Measurements from ENCODE around the gene CCDC192.

The CCDC192 gene

DNA sequence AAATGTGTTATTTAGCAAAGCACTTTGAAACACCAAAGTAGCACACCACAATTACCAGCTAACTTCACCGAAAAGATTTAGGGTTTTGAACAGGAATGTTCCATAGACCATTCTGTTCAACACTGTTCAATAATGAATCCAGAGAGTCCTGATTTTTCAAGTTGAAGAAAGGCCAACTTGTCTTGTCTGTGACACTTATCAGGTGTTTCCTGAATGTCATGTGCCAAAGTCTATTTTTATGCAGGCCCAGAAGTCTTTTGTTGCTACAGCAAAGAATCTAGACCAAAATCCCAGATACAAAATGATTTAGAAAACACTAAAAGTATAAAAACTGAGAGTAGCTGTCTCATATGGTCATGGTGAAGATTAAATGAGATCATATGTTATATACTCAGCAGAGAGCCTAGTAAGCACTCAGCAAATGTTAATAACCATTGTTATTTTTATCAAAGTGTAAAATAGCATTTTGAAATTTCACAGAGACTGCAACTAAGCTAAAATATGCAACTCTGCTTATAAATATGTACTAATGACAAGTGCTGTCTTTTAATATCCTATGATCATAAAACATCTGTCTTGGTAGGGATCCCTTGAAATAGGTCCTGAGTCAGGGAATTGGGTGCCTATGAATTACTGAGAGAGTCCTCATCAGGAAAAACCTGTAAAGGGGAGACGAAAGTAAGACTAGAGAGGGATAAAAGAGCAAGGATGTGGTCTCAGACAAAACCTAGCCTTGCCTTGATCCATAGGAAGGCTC is 258.0 kb downstream of the CCDC192 start:
- ChIA-PET POLR2A (no interaction called here), CTCF (no interaction called here)
- DNase-seq (ENCODE audit: low read depth, low spot score): no peak
- TF ChIP-seq, protein P1, sequence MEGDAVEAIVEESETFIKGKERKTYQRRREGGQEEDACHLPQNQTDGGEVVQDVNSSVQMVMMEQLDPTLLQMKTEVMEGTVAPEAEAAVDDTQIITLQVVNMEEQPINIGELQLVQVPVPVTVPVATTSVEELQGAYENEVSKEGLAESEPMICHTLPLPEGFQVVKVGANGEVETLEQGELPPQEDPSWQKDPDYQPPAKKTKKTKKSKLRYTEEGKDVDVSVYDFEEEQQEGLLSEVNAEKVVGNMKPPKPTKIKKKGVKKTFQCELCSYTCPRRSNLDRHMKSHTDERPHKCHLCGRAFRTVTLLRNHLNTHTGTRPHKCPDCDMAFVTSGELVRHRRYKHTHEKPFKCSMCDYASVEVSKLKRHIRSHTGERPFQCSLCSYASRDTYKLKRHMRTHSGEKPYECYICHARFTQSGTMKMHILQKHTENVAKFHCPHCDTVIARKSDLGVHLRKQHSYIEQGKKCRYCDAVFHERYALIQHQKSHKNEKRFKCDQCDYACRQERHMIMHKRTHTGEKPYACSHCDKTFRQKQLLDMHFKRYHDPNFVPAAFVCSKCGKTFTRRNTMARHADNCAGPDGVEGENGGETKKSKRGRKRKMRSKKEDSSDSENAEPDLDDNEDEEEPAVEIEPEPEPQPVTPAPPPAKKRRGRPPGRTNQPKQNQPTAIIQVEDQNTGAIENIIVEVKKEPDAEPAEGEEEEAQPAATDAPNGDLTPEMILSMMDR (IDR thresholded peaks at IDR 0.05; ENCODE audit: insufficient read depth, low read length, missing control alignments): no peak
- no peak overlapping the region for H3K4me3 ChIP-seq (ENCODE audit: low read depth, low read length)

DNA sequence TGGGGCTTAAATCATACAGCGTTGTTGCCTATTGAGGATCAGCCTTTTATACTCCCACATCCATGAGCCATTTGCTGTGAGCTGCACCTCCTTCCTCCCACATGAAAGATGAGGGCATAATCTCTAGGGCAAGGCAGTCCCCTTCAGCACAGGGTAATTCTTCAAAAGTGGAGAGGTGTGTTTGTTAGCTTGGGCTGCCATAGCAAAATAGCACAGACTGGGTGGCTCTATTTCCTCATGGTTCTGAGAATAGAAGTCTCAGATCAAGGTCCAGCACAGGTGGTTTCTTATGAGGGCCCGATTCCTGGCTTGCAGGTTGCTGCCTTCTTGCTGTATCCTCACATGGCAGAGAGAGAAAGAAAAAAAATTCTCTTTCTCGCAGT is 258.6 kb downstream of the CCDC192 start:
- CTCF ChIA-PET: no interaction called here
- DNase-seq (ENCODE audit: low read depth, low spot score): no peak
- TF ChIP-seq, protein P1 (IDR thresholded peaks at IDR 0.05; ENCODE audit: insufficient read depth, low read length, missing control alignments): no peak
- POLR2A ChIA-PET: no interaction called here
- no peak overlapping the region for H3K4me3 ChIP-seq (ENCODE audit: low read depth, low read length)

DNA sequence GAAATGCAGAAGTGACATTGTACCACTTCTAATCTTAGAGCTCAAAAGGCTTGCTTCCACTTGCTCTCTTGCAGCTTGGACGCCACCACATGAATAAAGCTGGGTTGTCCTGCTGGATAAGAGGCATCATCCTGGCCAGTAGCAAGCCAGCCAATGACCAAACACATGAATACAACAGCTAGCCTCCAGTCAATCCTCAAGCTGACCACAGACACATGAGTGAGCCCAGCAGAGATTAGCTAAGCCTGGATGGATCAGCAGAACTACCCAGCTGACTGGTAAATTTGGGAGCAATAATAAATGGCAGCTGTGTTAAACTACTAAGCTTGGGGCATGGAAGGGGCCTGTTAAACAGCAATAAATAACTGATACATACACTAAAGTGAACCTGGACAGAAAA is 259.3 kb downstream of the CCDC192 start:
- no peak overlapping the region for H3K4me3 ChIP-seq (ENCODE audit: low read depth, low read length)
- TF ChIP-seq, protein P1 (IDR thresholded peaks at IDR 0.05; ENCODE audit: insufficient read depth, low read length, missing control alignments): no peak
- ChIA-PET POLR2A (no interaction called here), CTCF (no interaction called here)
- no peak for DNase-seq (ENCODE audit: low read depth, low spot score)

DNA sequence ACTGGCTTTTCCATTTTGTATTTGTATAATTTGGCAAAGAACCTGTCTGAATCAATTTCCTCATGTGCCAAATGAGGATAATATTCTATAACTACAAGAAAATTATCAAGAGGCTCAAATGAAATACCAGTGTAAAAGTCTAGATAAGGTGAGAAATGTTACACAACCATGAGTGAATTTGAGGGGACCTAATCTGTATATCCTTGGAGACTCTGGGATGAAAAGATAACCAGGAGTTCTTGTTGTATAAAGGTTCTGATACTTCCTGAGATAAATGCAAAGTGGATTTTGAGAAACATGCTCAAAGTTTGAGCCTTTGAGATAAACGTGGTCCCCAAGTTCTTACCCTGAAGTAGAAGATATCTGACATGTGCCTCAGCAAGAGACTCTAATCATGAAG is 260.0 kb downstream of the CCDC192 start:
- ChIA-PET POLR2A (no interaction called here), CTCF (no interaction called here)
- DNase-seq (ENCODE audit: low read depth, low spot score): no peak
- TF ChIP-seq, protein P1 (IDR thresholded peaks at IDR 0.05; ENCODE audit: insufficient read depth, low read length, missing control alignments): no peak
- H3K4me3 ChIP-seq (ENCODE audit: low read depth, low read length): no peak overlapping the region

DNA sequence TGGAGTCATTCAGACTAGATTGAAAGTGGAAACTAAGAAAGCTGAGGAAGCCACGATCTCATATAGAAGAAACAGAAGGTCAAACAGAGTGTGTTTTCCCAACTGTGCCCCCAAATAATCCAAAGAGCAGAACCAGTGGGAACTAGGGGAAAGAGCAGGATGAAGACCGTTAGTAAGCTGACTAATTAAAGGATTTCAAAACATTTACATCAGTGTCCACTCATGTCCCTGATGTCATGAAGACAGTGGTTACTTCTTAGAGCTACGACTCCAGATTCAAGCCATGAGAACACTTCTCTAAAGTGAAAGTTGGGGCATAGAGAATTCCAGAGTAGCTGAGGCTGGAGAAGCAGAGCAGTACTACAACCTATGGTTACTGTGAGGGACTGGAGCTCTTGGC is 260.7 kb downstream of the CCDC192 start:
- POLR2A ChIA-PET: no interaction called here
- DNase-seq (ENCODE audit: low read depth, low spot score): no peak
- no peak overlapping the region for H3K4me3 ChIP-seq (ENCODE audit: low read depth, low read length)
- TF ChIP-seq, protein P1 (IDR thresholded peaks at IDR 0.05; ENCODE audit: insufficient read depth, low read length, missing control alignments): no peak
- CTCF ChIA-PET: no interaction called here

DNA sequence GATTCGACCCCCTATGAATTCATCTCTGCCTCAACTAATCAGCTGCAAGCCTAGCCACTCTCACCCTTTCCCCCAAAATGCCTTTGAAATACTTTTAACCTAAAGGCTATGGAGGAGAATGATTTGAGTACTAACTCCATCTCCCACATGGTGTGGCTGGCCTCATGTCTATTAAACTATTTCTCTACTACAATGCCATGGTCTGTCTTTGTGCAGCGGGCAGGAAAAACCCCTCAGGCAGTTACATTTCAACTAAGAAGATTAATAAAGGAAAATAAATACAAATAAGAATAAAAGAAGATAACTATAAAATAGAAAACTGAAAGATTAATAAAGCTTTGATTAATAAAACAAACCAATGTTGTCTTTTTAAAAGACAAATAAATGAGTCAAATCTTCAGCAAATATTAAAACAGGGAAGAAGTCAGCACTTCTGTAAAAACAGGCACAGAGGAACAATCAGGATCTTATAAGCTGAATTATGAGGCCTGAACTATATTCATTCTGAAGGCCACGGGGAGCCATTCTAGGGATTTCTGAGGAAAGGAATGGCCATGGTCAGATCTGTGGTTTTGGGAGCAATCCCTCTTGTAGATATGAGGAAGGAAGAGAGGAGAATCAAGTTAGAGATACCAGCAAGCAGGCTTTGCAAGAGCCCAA is 264.3 kb downstream of the CCDC192 start:
- ChIA-PET POLR2A (no interaction called here), CTCF (no interaction called here)
- no peak overlapping the region for H3K4me3 ChIP-seq (ENCODE audit: low read depth, low read length)
- TF ChIP-seq, protein P1 (IDR thresholded peaks at IDR 0.05; ENCODE audit: insufficient read depth, low read length, missing control alignments): no peak
- DNase-seq (ENCODE audit: low read depth, low spot score): no peak

Measured in AG04449 (cell line).